Measurements from ENCODE around the gene ARID3A.

- TF ChIP-seq POLR2A (IDR thresholded peaks at IDR 0.05; ENCODE audit: low read depth, low read length) (no peak), TAF1 (IDR thresholded peaks at IDR 0.05; ENCODE audit: low read depth, low read length) (no peak), SPI1 (IDR thresholded peaks at IDR 0.05; ENCODE audit: low read depth, low read length) (no peak), POLR2AphosphoS5 (IDR thresholded peaks at IDR 0.05; ENCODE audit: low read depth, low read length) (no peak)
Measured at GRCh38 chr19:1015782-1016646, 90.2 kb downstream of the ARID3A start.
